WTC11 (cell line): Measurements from ENCODE around the gene ITGA11. TPM values are rescaled to one million over a fixed set of nuclear protein-coding genes. Genes with fewer than 3 reads are reported as not detected.
A peak's percentile ranks its signal among the peaks of the same experiment; 100 is the strongest.

Experiments
- ATAC-seq: fragments of 200-7000 bp; cut with Tn5 transposase; 2 replicates; pipeline ENCODE4 v1.10.0; 2021; ENCODE audit warnings: mild to moderate bottlenecking, moderate library complexity
- CTCF ChIA-PET: fragments of 300-600 bp; sonication (Branson Sonifier 250); formaldehyde crosslinking; loops from one replicate; lab custom pipeline; 2021; ENCODE audit warnings: antibody characterized with exemption; lab: Charles Lee
- POLR2A ChIA-PET: fragments of 350-600 bp; sonication (Branson Sonifier 250); formaldehyde crosslinking; loops from one replicate; lab custom pipeline; 2021; ENCODE audit warnings: antibody characterized with exemption; lab: Charles Lee
- DNase-seq: peaks from one replicate; pipeline ENCODE4 v3.0.0; 2021; ENCODE audit warnings: low spot score
- H3K27ac Mint-ChIP-seq: 2 replicates; pipeline ENCODE4 v1.8.0; 2021; ENCODE audit warnings: mixed read lengths
- H3K27me3 Mint-ChIP-seq: 2 replicates; pipeline ENCODE4 v1.8.0; 2021; ENCODE audit warnings: low read depth, mild to moderate bottlenecking, moderate library complexity, mixed read lengths
- H3K36me3 Mint-ChIP-seq: 2 replicates; pipeline ENCODE4 v1.8.0; 2021; ENCODE audit warnings: mixed read lengths
- H3K4me1 Mint-ChIP-seq: 2 replicates; pipeline ENCODE4 v1.8.0; 2022; ENCODE audit warnings: mixed read lengths
- H3K4me3 Mint-ChIP-seq: 2 replicates; pipeline ENCODE4 v1.8.0; 2021; ENCODE audit warnings: mild to moderate bottlenecking, moderate library complexity, mixed read lengths
- H3K9me3 Mint-ChIP-seq: 2 replicates; pipeline ENCODE4 v1.8.0; 2021; ENCODE audit warnings: mixed read lengths
- CBFB ChIP-seq: sonication (generic); formaldehyde crosslinking; IDR thresholded peaks from 2 replicates; pipeline ENCODE4 v1.8.1; 2022; ENCODE audit warnings: mild to moderate bottlenecking, low read depth, missing genetic modification reagents
- CDX4 ChIP-seq: fragments of 250-450 bp; sonication (Bioruptor Pico); IDR thresholded peaks from 2 replicates; pipeline ENCODE4 v1.9.0; 2021; ENCODE audit warnings: moderate library complexity, mild to moderate bottlenecking, inconsistent platforms, borderline replicate concordance
- CREM ChIP-seq: sonication (generic); formaldehyde crosslinking; IDR thresholded peaks from 2 replicates; pipeline ENCODE4 v1.8.1; 2022; ENCODE audit warnings: mild to moderate bottlenecking, missing genetic modification reagents, moderate library complexity
- FOXP1 ChIP-seq: sonication (generic); formaldehyde crosslinking; IDR thresholded peaks from 2 replicates; pipeline ENCODE4 v1.8.0; 2022; ENCODE audit warnings: missing genetic modification reagents, mild to moderate bottlenecking, moderate library complexity, borderline replicate concordance
- IRF2 ChIP-seq: sonication (generic); formaldehyde crosslinking; IDR thresholded peaks from 2 replicates; pipeline ENCODE4 v1.8.0; 2022; ENCODE audit warnings: low read depth, missing genetic modification reagents, borderline replicate concordance
- MAX ChIP-seq: sonication (generic); formaldehyde crosslinking; IDR thresholded peaks from 2 replicates; pipeline ENCODE4 v1.8.0; 2022; ENCODE audit warnings: mild to moderate bottlenecking, missing genetic modification reagents
- MXD4 ChIP-seq: fragments of 250-450 bp; sonication (Bioruptor Pico); IDR thresholded peaks from 2 replicates; pipeline ENCODE4 v1.8.0; 2021; ENCODE audit warnings: mild to moderate bottlenecking, moderate library complexity, borderline replicate concordance
- NFYB ChIP-seq: sonication (generic); formaldehyde crosslinking; conservative IDR thresholded peaks from 2 replicates; pipeline ENCODE4 v1.8.0; 2022; ENCODE audit warnings: low read depth, missing genetic modification reagents
- OVOL2 ChIP-seq: fragments of 250-450 bp; sonication (Bioruptor Pico); IDR thresholded peaks from 2 replicates; pipeline ENCODE4 v1.9.0; 2021; ENCODE audit warnings: mild to moderate bottlenecking, borderline replicate concordance
- PREB ChIP-seq: sonication (generic); formaldehyde crosslinking; IDR thresholded peaks from 2 replicates; pipeline ENCODE4 v1.8.1; 2022; ENCODE audit warnings: mild to moderate bottlenecking, missing genetic modification reagents, moderate library complexity, borderline replicate concordance
- PRRX2 ChIP-seq: fragments of 250-450 bp; sonication (Bioruptor Pico); IDR thresholded peaks from 2 replicates; pipeline ENCODE4 v1.8.0; 2021; ENCODE audit warnings: mild to moderate bottlenecking
- TCF7 ChIP-seq: sonication (generic); formaldehyde crosslinking; IDR thresholded peaks from 2 replicates; pipeline ENCODE4 v1.8.0; 2022; ENCODE audit warnings: mild to moderate bottlenecking, low read depth, missing genetic modification reagents, moderate library complexity
- ZNF219 ChIP-seq: sonication (generic); formaldehyde crosslinking; IDR thresholded peaks from 2 replicates; pipeline ENCODE4 v1.8.0; 2023; ENCODE audit warnings: missing genetic modification reagents, mild to moderate bottlenecking, borderline replicate concordance
- ZNF671 ChIP-seq: fragments of 250-450 bp; sonication (Bioruptor Pico); IDR thresholded peaks from 2 replicates; pipeline ENCODE4 v1.8.0; 2021; ENCODE audit warnings: mild to moderate bottlenecking
- total RNA-seq: library from RNA; stranded (reverse); gene quantifications from 3 replicates; pipeline ENCODE4 v1.2.3, GENCODE V29; 2021
- TF ChIP-seq, protein P1 (sequence below): sonication (generic); formaldehyde crosslinking; IDR thresholded peaks from 2 replicates; pipeline ENCODE4 v1.8.1; 2023; ENCODE audit warnings: mild to moderate bottlenecking, missing genetic modification reagents, moderate library complexity
- TF ChIP-seq, protein P2 (sequence below): sonication (generic); formaldehyde crosslinking; IDR thresholded peaks from 2 replicates; pipeline ENCODE4 v1.8.1; 2022; ENCODE audit warnings: mild to moderate bottlenecking, moderate library complexity, missing genetic modification reagents
- TF ChIP-seq, protein P3 (sequence below): sonication (generic); formaldehyde crosslinking; IDR thresholded peaks from 2 replicates; pipeline ENCODE4 v1.8.0; 2022; ENCODE audit warnings: missing genetic modification reagents

Gene ITGA11
- total RNA-seq, 1 experiment from 2014 or later = 0.15 TPM

DNA sequence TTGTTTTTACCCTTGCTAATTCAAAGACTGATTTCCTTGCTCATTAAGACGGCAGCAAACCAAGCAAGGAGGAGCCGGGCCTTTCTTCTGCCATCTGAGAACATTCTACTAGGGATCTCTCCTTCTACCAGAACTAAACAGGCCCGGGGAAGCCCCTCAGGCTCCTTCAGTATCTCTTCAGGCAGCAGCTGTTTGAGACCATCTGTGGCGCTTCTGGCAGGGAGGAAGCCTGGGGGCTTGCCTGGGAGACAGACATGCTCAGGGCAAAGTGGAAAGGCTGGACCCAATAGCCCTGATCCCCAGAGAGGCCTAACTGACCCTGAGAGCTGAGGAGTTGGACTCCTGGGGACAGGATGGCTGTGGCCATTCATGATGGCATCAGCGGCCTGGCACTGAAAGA is 86.5 kb downstream of the ITGA11 start (continued):
- TF ChIP-seq IRF2 (CRISPR knock-in tag) (no peak), CDX4 (CRISPR knock-in tag) (no peak)
- TF ChIP-seq, protein P1, sequence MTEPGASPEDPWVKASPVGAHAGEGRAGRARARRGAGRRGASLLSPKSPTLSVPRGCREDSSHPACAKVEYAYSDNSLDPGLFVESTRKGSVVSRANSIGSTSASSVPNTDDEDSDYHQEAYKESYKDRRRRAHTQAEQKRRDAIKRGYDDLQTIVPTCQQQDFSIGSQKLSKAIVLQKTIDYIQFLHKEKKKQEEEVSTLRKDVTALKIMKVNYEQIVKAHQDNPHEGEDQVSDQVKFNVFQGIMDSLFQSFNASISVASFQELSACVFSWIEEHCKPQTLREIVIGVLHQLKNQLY (CRISPR knock-in tag) = no peak

DNA sequence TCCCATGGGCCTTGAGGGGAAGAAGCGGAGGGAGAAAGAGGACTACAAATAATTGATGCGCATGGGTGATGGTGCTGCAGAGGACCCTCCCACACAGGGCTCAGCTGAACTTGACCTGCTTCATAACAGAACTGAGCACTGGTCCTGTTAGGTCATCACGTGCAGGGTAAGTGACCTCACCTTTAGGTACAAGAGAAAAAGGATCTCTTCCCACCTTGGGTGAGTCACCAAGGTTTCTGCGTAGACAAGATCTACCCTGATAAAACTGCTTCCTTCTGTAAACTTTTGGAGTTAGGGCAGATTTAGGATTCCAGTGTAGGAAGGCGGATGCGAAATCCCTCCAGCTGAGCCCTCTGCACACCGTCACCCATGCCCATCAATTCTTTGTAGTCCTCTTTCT is 87.4 kb downstream of the ITGA11 start:
- no peak overlapping the region for H3K4me3 Mint-ChIP-seq
- DNase-seq (no peak), ATAC-seq (no peak)
- H3K9me3 Mint-ChIP-seq = no peaks in the 10 kb centered on the region
- H3K27ac Mint-ChIP-seq = no peak overlapping the region
- H3K4me1 Mint-ChIP-seq = peaks cover 16% of the 10 kb centered on the region
- no peaks in the 10 kb centered on the region for H3K27me3 Mint-ChIP-seq
- TF ChIP-seq TCF7 (CRISPR knock-in tag) (no peak), FOXP1 (CRISPR knock-in tag) (no peak), CBFB (CRISPR knock-in tag) (no peak), IRF2 (CRISPR knock-in tag) (no peak), OVOL2 (no peak), PRRX2 (CRISPR knock-in tag) (no peak), MXD4 (CRISPR knock-in tag) (no peak), ZNF219 (no peak), CREM (CRISPR knock-in tag) (no peak), MAX (CRISPR knock-in tag) (no peak), NFYB (CRISPR knock-in tag) (no peak)
- TF ChIP-seq, protein P2, sequence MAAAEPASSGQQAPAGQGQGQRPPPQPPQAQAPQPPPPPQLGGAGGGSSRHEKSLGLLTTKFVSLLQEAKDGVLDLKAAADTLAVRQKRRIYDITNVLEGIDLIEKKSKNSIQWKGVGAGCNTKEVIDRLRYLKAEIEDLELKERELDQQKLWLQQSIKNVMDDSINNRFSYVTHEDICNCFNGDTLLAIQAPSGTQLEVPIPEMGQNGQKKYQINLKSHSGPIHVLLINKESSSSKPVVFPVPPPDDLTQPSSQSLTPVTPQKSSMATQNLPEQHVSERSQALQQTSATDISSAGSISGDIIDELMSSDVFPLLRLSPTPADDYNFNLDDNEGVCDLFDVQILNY (CRISPR knock-in tag) = no peak
- TF ChIP-seq, protein P3, sequence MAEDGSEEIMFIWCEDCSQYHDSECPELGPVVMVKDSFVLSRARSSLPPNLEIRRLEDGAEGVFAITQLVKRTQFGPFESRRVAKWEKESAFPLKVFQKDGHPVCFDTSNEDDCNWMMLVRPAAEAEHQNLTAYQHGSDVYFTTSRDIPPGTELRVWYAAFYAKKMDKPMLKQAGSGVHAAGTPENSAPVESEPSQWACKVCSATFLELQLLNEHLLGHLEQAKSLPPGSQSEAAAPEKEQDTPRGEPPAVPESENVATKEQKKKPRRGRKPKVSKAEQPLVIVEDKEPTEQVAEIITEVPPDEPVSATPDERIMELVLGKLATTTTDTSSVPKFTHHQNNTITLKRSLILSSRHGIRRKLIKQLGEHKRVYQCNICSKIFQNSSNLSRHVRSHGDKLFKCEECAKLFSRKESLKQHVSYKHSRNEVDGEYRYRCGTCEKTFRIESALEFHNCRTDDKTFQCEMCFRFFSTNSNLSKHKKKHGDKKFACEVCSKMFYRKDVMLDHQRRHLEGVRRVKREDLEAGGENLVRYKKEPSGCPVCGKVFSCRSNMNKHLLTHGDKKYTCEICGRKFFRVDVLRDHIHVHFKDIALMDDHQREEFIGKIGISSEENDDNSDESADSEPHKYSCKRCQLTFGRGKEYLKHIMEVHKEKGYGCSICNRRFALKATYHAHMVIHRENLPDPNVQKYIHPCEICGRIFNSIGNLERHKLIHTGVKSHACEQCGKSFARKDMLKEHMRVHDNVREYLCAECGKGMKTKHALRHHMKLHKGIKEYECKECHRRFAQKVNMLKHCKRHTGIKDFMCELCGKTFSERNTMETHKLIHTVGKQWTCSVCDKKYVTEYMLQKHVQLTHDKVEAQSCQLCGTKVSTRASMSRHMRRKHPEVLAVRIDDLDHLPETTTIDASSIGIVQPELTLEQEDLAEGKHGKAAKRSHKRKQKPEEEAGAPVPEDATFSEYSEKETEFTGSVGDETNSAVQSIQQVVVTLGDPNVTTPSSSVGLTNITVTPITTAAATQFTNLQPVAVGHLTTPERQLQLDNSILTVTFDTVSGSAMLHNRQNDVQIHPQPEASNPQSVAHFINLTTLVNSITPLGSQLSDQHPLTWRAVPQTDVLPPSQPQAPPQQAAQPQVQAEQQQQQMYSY = no peak
- POLR2A ChIA-PET = no interaction called here
- H3K36me3 Mint-ChIP-seq = no peaks in the 10 kb centered on the region
- CTCF ChIA-PET = interaction anchor here (0.9 to 3.9 kb wide), 3 partner anchors 28 to 39 kb away, joined by 3 to 22 read pairs (median 4); no protein-coding TSS in a partner anchor

DNA sequence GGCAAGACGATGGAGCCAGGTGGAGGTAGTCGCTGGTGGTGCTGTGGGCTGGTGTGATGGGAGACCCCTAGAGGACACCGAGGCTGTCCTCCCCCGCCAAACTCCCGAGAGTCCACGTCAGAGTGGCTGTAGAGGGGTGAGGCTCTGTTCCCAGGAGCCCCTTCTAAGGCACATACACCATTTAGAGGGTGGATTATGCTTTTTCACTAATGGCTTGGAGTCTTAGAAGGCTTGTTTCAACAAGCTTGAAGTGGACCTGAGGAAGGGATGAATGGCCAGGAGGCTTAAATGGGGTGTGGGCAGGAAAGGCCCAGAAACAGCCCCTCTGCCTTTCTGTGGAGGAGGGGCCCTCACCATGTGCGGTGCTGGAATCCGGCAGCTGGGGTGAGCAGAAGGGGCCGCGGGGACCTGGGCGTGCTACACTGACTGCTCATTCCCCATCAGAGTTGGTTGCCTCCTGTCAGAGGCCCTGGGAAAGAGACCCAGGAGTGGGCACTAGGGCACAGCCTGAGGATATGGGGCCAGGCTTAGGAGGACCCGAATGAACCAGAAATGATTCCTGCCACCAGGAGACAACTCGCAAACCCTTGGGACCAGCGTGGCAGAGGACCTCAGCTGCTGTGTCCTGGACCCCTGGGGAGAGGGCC is 88.3 kb downstream of the ITGA11 start:
- no peak overlapping the region for H3K4me3 Mint-ChIP-seq
- no peak overlapping the region for H3K27ac Mint-ChIP-seq
- H3K4me1 Mint-ChIP-seq = peaks cover 16% of the 10 kb centered on the region
- no peaks in the 10 kb centered on the region for H3K36me3 Mint-ChIP-seq
- CTCF ChIA-PET = interaction anchor here (0.9 to 3.9 kb wide), 8 partner anchors 10 to 38 kb away, joined by 3 to 22 read pairs (median 4); no protein-coding TSS in a partner anchor
- no peak for TF ChIP-seq ZNF671 (CRISPR knock-in tag)
- no peak for TF ChIP-seq PREB (CRISPR knock-in tag)
- TF ChIP-seq, all 79 proteins: peak for 0
- DNase-seq (no peak), ATAC-seq (peak; percentile 76)
- H3K27me3 Mint-ChIP-seq = no peaks in the 10 kb centered on the region
- no peaks in the 10 kb centered on the region for H3K9me3 Mint-ChIP-seq
- POLR2A ChIA-PET = interaction anchor here (1.0 kb wide), 1 partner anchor 21 kb away, joined by 3 read pairs; no protein-coding TSS in a partner anchor
